Panc1 (cell line): Measurements from ENCODE around the gene COL27A1. TPM values are rescaled to one million over a fixed set of nuclear protein-coding genes. Genes with fewer than 3 reads are reported as not detected.

ENCODE experiments used
- ATAC-seq: fragments of 200-7000 bp; cut with Tn5 transposase; 2 replicates; pipeline ENCODE4 v1.9.1; 2020; ENCODE audit warnings: mild to moderate bottlenecking, moderate library complexity
- BruUV-seq: library from RNA; stranded (reverse); fragments of 400-500 nt; replicated peaks from 2 replicates; lab custom pipeline; 2021; lab: Mats Ljungman, UMichigan
- CTCF ChIA-PET: fragments of 300-600 bp; sonication (Branson Sonifier 250); formaldehyde crosslinking; loops from one replicate; lab custom pipeline; 2022; ENCODE audit warnings: antibody characterized with exemption; lab: Charles Lee
- POLR2A ChIA-PET: fragments of 300-600 bp; sonication (Branson Sonifier 250); formaldehyde crosslinking; loops from one replicate; lab custom pipeline; 2022; ENCODE audit warnings: antibody characterized with exemption; lab: Charles Lee
- DNase-seq: peaks from one replicate; pipeline ENCODE4 v3.0.0-alpha.2; 2010; ENCODE audit warnings: low read depth, low spot score
- H3K27ac ChIP-seq: 2 replicates; pipeline ENCODE4 v1.5.1; 2011; ENCODE audit warnings: mild to moderate bottlenecking, low read length, inconsistent platforms
- H3K27me3 ChIP-seq: fragments of 200-500 bp; sonication (Bioruptor generic); 2 replicates; pipeline ENCODE4 v1.6.0; 2014; ENCODE audit warnings: low read length, inconsistent platforms; ENCODE audit not compliant: control insufficient read depth, insufficient read depth
- H3K36me3 ChIP-seq: fragments of 200-500 bp; sonication (Bioruptor generic); 2 replicates; pipeline ENCODE4 v1.5.1; 2014; ENCODE audit warnings: inconsistent platforms, mild to moderate bottlenecking, low read length, moderate library complexity; ENCODE audit not compliant: control insufficient read depth, insufficient read depth
- H3K4me1 ChIP-seq: 2 replicates; pipeline ENCODE4 v1.5.1; 2011; ENCODE audit warnings: inconsistent platforms, mild to moderate bottlenecking, low read length, moderate library complexity; ENCODE audit not compliant: control insufficient read depth, insufficient read depth
- H3K4me3 ChIP-seq, 2 experiments: 2 replicates each; pipeline ENCODE4 v1.5.1; 2011 to 2012; ENCODE audit warnings: low read depth in 2 of 2, low read length in 2 of 2, mild to moderate bottlenecking in 2 of 2, inconsistent platforms in 1 of 2, moderate library complexity in 1 of 2
- H3K9me3 ChIP-seq: fragments of 200-500 bp; sonication (Bioruptor generic); 2 replicates; pipeline ENCODE4 v1.5.1; 2014; ENCODE audit warnings: low read depth, mild to moderate bottlenecking, inconsistent platforms, low read length, moderate library complexity; ENCODE audit not compliant: control insufficient read depth, insufficient read depth
- CTCF ChIP-seq: fragments of 450-650 bp; IDR thresholded peaks from 2 replicates; pipeline ENCODE4 v1.5.1; 2017; ENCODE audit warnings: mild to moderate bottlenecking
- POLR2AphosphoS5 ChIP-seq: IDR thresholded peaks from 2 replicates; pipeline ENCODE4 v1.6.1; 2012; ENCODE audit warnings: mild to moderate bottlenecking, low read depth, low read length, moderate library complexity
- REST ChIP-seq, 2 experiments: IDR thresholded peaks; 2 replicates each; pipeline ENCODE4 v1.6.1; 2011 to 2012; ENCODE audit warnings: low read depth in 2 of 2, control low read depth in 1 of 2, low read length in 1 of 2, mild to moderate bottlenecking in 1 of 2, moderate library complexity in 1 of 2; ENCODE audit not compliant: insufficient read depth in 1 of 2
- SIN3A ChIP-seq: IDR thresholded peaks from 2 replicates; pipeline ENCODE4 v1.6.1; 2012; ENCODE audit warnings: low read depth, mild to moderate bottlenecking, low read length, moderate library complexity, borderline replicate concordance; ENCODE audit not compliant: insufficient read depth
- TCF7L2 ChIP-seq: IDR thresholded peaks from 2 replicates; pipeline ENCODE4 v1.6.1; 2011; ENCODE audit warnings: mild to moderate bottlenecking, low read depth, low read length, inconsistent platforms
- in situ Hi-C: cut with HindIII; loops from 2 replicates; pipeline ENCODE4 v1.10.0; 2016; ENCODE audit warnings: low sequenced_read_pairs, low pct_unique_long_range_greater_than_20kb
- intact Hi-C: fragments of 100-400 bp; cut with micrococcal nuclease; formaldehyde crosslinking; loops from one replicate; pipeline ENCODE4 v1.10.0; 2022; ENCODE audit not compliant: unreplicated experiment
- total RNA-seq: library from RNA; stranded (reverse); gene quantifications from one replicate; pipeline ENCODE4 v1.2.1, GENCODE V29; 2021; ENCODE audit not compliant: unreplicated experiment

The COL27A1 gene
- total RNA-seq, 1 experiment from 2014 or later: 5.1 TPM

- H3K36me3 ChIP-seq: no peaks in the 10 kb centered on the region
- ChIA-PET POLR2A (no interaction called here), CTCF (no interaction called here)
- intact Hi-C loops: no loop called here
- H3K27ac ChIP-seq: no peak overlapping the region
- H3K4me3 ChIP-seq: no peak overlapping the region
- in situ Hi-C loops: no loop called here
- ATAC-seq (no peak), DNase-seq (no peak)
- no TSS peak for BruUV-seq
- no peaks in the 10 kb centered on the region for H3K9me3 ChIP-seq
- TF ChIP-seq TCF7L2 (no peak), REST (IDR thresholded peaks at IDR 0.05; ENCODE audit: insufficient read depth in 1 of 2, low read depth in 2 of 2, low read length in 1 of 2) (no peak), CTCF (no peak), SIN3A (no peak), POLR2AphosphoS5 (no peak)
- H3K4me1 ChIP-seq: no peaks in the 10 kb centered on the region
- H3K27me3 ChIP-seq: no peaks in the 10 kb centered on the region
Observed at GRCh38 chr9:114186605-114187289, 31.4 kb downstream of the COL27A1 start.

- TF ChIP-seq CTCF: no peak
- no peak for TF ChIP-seq TCF7L2
- no peak for TF ChIP-seq REST (IDR thresholded peaks at IDR 0.05; ENCODE audit: insufficient read depth in 1 of 2, low read depth in 2 of 2, low read length in 1 of 2)
- TF ChIP-seq SIN3A: no peak
- TF ChIP-seq POLR2AphosphoS5: no peak
- BruUV-seq: no TSS peak
- ChIA-PET CTCF (no interaction called here), POLR2A (interaction anchor here (0.6 kb wide), 1 partner anchor 483 kb away, joined by 8 read pairs; no protein-coding TSS in a partner anchor)
- intact Hi-C loops: no loop called here
- in situ Hi-C loops: no loop called here
- no peaks in the 10 kb centered on the region for H3K9me3 ChIP-seq
- no peaks in the 10 kb centered on the region for H3K36me3 ChIP-seq
- H3K4me3 ChIP-seq: no peak overlapping the region
- no peaks in the 10 kb centered on the region for H3K4me1 ChIP-seq
- no peak overlapping the region for H3K27ac ChIP-seq
- DNase-seq (no peak), ATAC-seq (no peak)
- no peaks in the 10 kb centered on the region for H3K27me3 ChIP-seq
Observed at GRCh38 chr9:114187827-114188226, 32.5 kb downstream of the COL27A1 start.
